GM12878 (cell line): ENCODE measurements around the gene KAZN. TPM values are rescaled to one million over a fixed set of nuclear protein-coding genes. Genes with fewer than 3 reads are reported as not detected.

Experiments used
- ATAC-seq: fragments of 200-7000 bp; cut with Tn5 transposase; 3 replicates; pipeline ENCODE4 v1.9.1; 2020; ENCODE audit warnings: mild to moderate bottlenecking, moderate library complexity
- BruUV-seq: library from RNA; stranded (reverse); fragments of 400-500 nt; replicated peaks from 2 replicates; lab custom pipeline; 2021; lab: Mats Ljungman, UMichigan
- CTCF ChIA-PET: fragments of 300-600 bp; sonication (Branson Sonifier 250); formaldehyde crosslinking; extraction: SDS; loops from one replicate; lab custom pipeline; 2021; ENCODE audit warnings: inconsistent platforms; lab: Yijun Ruan, JAX
- POLR2A ChIA-PET: fragments of 350-600 bp; formaldehyde crosslinking; extraction: SDS; loops from one replicate; lab custom pipeline; 2021; ENCODE audit warnings: inconsistent platforms; lab: Charles Lee
- RAD21 ChIA-PET: fragments of 300-600 bp; sonication (Branson Sonifier 250); formaldehyde crosslinking; loops from one replicate; lab custom pipeline; 2023; ENCODE audit warnings: antibody characterized with exemption; ENCODE audit not compliant: unreplicated experiment; lab: Charles Lee
- SMC1A ChIA-PET: fragments of 300-600 bp; sonication (Branson Sonifier 250); formaldehyde crosslinking; loops from one replicate; lab custom pipeline; 2023; ENCODE audit not compliant: unreplicated experiment, uncharacterized antibody; lab: Charles Lee
- DNase-seq: peaks from one replicate; pipeline ENCODE4 v3.0.0-alpha.2; 2011; ENCODE audit warnings: low read depth, low spot score
- FAIRE-seq: peaks from 3 replicates; lab custom pipeline; 2011; peaks lifted over from hg19 to GRCh38; lab: Jason Lieb, UNC
- H2AFZ ChIP-seq: 2 replicates; pipeline ENCODE4 v1.6.0; 2011; ENCODE audit warnings: low read depth, low read length, control low read depth; ENCODE audit not compliant: control insufficient read depth
- H3K27ac ChIP-seq: 2 replicates; pipeline ENCODE4 v1.5.1; 2011; ENCODE audit warnings: control low read depth; ENCODE audit not compliant: control insufficient read depth, insufficient read depth
- H3K27me3 ChIP-seq, 2 experiments: replicated peaks in 1 of 2; 2 replicates each; pipeline versions ENCODE4 v1.6.0 to v1.6.1; 2011; ENCODE audit warnings: low read length in 1 of 2; ENCODE audit not compliant: control insufficient read depth in 2 of 2, insufficient read depth in 2 of 2
- H3K36me3 ChIP-seq, 2 experiments: 2 replicates each; pipeline ENCODE4 v1.5.1; 2011; ENCODE audit warnings: low read length in 1 of 2; ENCODE audit not compliant: control insufficient read depth in 2 of 2, insufficient read depth in 2 of 2
- H3K4me1 ChIP-seq: 2 replicates; pipeline ENCODE4 v1.6.1; 2011; ENCODE audit warnings: mild to moderate bottlenecking, low read length, moderate library complexity, mixed read lengths; ENCODE audit not compliant: control insufficient read depth, insufficient read depth
- H3K4me2 ChIP-seq: 2 replicates; pipeline ENCODE4 v1.6.0; 2011; ENCODE audit warnings: control low read depth; ENCODE audit not compliant: control insufficient read depth, insufficient read depth
- H3K4me3 ChIP-seq: fragments of 200-600 bp; sonication (generic); 2 replicates; pipeline ENCODE4 v1.5.1; 2016
- H3K79me2 ChIP-seq: 2 replicates; pipeline ENCODE4 v1.6.0; 2011; ENCODE audit warnings: low read length; ENCODE audit not compliant: control insufficient read depth, insufficient read depth
- H3K9ac ChIP-seq: 2 replicates; pipeline ENCODE4 v1.8.0; 2011; ENCODE audit warnings: low read length, control low read depth, mixed read lengths; ENCODE audit not compliant: control insufficient read depth, insufficient read depth
- H3K9me3 ChIP-seq: replicated peaks from 3 replicates; pipeline ENCODE4 v1.5.1; 2011; ENCODE audit warnings: mild to moderate bottlenecking, low read length; ENCODE audit not compliant: control insufficient read depth, insufficient read depth
- H4K20me1 ChIP-seq: 2 replicates; pipeline ENCODE4 v1.6.0; 2011; ENCODE audit not compliant: control insufficient read depth, insufficient read depth
- CBX3 ChIP-seq: fragments of 200-600 bp; sonication (generic); IDR thresholded peaks from 2 replicates; pipeline ENCODE4 v1.6.1; 2016; ENCODE audit warnings: low read depth, borderline replicate concordance
- CHD4 ChIP-seq: fragments of 200-600 bp; sonication (generic); IDR thresholded peaks from 2 replicates; pipeline ENCODE4 v1.6.1; 2016; ENCODE audit warnings: mild to moderate bottlenecking
- E2F8 ChIP-seq: fragments of 450-650 bp; IDR thresholded peaks from 2 replicates; pipeline ENCODE4 v1.6.1; 2018; ENCODE audit warnings: mild to moderate bottlenecking, low read depth, moderate library complexity; ENCODE audit not compliant: partially characterized antibody
- E4F1 ChIP-seq: fragments of 450-650 bp; IDR thresholded peaks from 2 replicates; pipeline ENCODE4 v1.6.1; 2018; ENCODE audit warnings: borderline replicate concordance, mild to moderate bottlenecking; ENCODE audit not compliant: partially characterized antibody
- HCFC1 ChIP-seq: fragments of 150-350 bp; IDR thresholded peaks from 2 replicates; pipeline ENCODE4 v1.6.1; 2014; ENCODE audit warnings: low read length
- IRF4 ChIP-seq: IDR thresholded peaks from 2 replicates; pipeline ENCODE4 v1.6.1; 2011; ENCODE audit warnings: low read depth, low read length
- NFIC ChIP-seq: IDR thresholded peaks from 2 replicates; pipeline ENCODE4 v1.6.1; 2012; ENCODE audit warnings: low read depth, mild to moderate bottlenecking, inconsistent platforms, low read length, moderate library complexity
- RAD51 ChIP-seq: fragments of 450-650 bp; IDR thresholded peaks from 2 replicates; pipeline ENCODE4 v1.6.1; 2016; ENCODE audit warnings: moderate library complexity, mild to moderate bottlenecking, inconsistent platforms
- STAT1 ChIP-seq: fragments of 450-650 bp; conservative IDR thresholded peaks from 2 replicates; pipeline ENCODE4 v1.6.1; 2014; ENCODE audit warnings: antibody characterized with exemption, mild to moderate bottlenecking
- WRNIP1 ChIP-seq: IDR thresholded peaks from 2 replicates; pipeline ENCODE4 v1.6.1; 2011; ENCODE audit warnings: low read depth, low read length, improper control_type of control experiment, borderline replicate concordance
- YBX1 ChIP-seq: fragments of 450-650 bp; IDR thresholded peaks from 2 replicates; pipeline ENCODE4 v1.6.1; 2016; ENCODE audit warnings: antibody characterized with exemption
- ZBTB4 ChIP-seq: fragments of 450-650 bp; formaldehyde crosslinking; IDR thresholded peaks from 2 replicates; pipeline ENCODE4 v1.4.0; 2022; ENCODE audit warnings: mild to moderate bottlenecking, moderate library complexity
- WGBS: methylation state at CpG from one replicate; pipeline ENCODE4 v1.1.6; 2016; ENCODE audit warnings: low lambda C conversion rate; ENCODE audit not compliant: insufficient replicate concordance, insufficient coverage; ENCODE audit errors: missing lambda C conversion rate; 5-methylcytosine and 5-hydroxymethylcytosine counted together
- in situ Hi-C: fragments of 300-500 bp; cut with MboI; formaldehyde crosslinking; loops from 9 replicates; pipeline ENCODE4 v1.14.3; 2018; ENCODE audit warnings: mixed read lengths
- intact Hi-C: fragments of 100-400 bp; cut with micrococcal nuclease; formaldehyde crosslinking; loops from one replicate; pipeline ENCODE4 v1.14.2; 2022; ENCODE audit not compliant: unreplicated experiment
- polyA plus RNA-seq, 11 experiments: library from polyadenylated mRNA; depleted of rRNA in 4 of 11; unstranded in 6 of 11; stranded (reverse) in 5 of 11; fragments of >200 nt; fragmentation: Nextera tagmentation in 4 of 11; fragmentation: Illumina TruSeq in 1 of 11; extraction: Ambion mirVana in 4 of 11; extraction: Trizol in 1 of 11; gene quantifications; 1 replicate in 1 of 11; 2 replicates in 10 of 11; pipeline versions ENCODE4 v1.2.1 to v1.2.3, GENCODE V29; 2011 to 2016; ENCODE audit warnings: inconsistent platforms in 2 of 11, missing spikeins in 2 of 11, low read depth in 1 of 11
- total RNA-seq, 4 experiments: library from RNA; depleted of rRNA in 3 of 4; stranded (reverse); fragments of >200 nt in 3 of 4; fragmentation: Illumina TruSeq in 1 of 4; extraction: Trizol in 1 of 4; gene quantifications; 2 replicates each; pipeline versions ENCODE4 v1.2.1 to v1.2.3, GENCODE V29; 2013 to 2021
- TF ChIP-seq, protein P1 (sequence below): IDR thresholded peaks from 2 replicates; pipeline ENCODE4 v1.6.1; 2011; ENCODE audit warnings: borderline replicate concordance, low read depth, mild to moderate bottlenecking, moderate library complexity, low read length; ENCODE audit not compliant: insufficient read depth, poor library complexity, severe bottlenecking

Gene KAZN
- total and polyA plus RNA-seq, 10 of the 15 experiments (the other 5 are each of a cell fraction or from before 2014, with no cell fraction given) = 0.72 to 4.0 (median 1.2) TPM

GRCh38 chr1:14614341-14614740, 15.9 kb downstream of the KAZN start (continued):
- TF ChIP-seq ZBTB4 (CRISPR knock-in tag) (no peak), RAD51 (no peak), HCFC1 (no peak), YBX1 (no peak), E4F1 (no peak), WRNIP1 (no peak)

GRCh38 chr1:14615549-14616218, 17.2 kb downstream of the KAZN start:
- no TSS peak for BruUV-seq
- no peaks in the 10 kb centered on the region for H4K20me1 ChIP-seq
- ChIA-PET SMC1A (no interaction called here), CTCF (no interaction called here), POLR2A (no interaction called here), RAD21 (no interaction called here)
- H3K9ac ChIP-seq = no peak overlapping the region
- no peak overlapping the region for H2AFZ ChIP-seq
- H3K9me3 ChIP-seq = no peaks in the 10 kb centered on the region
- H3K4me2 ChIP-seq = no peak overlapping the region
- 46% methylated on average over 12 of the region's 12 CpGs for WGBS
- ATAC-seq (no peak), DNase-seq (no peak), FAIRE-seq (no peak)
- no peaks in the 10 kb centered on the region for H3K79me2 ChIP-seq
- in situ Hi-C loops = no loop called here
- intact Hi-C loops = no loop called here
- no peaks in the 10 kb centered on the region for H3K27me3 ChIP-seq
- no peak overlapping the region for H3K27ac ChIP-seq
- TF ChIP-seq, protein P1, sequence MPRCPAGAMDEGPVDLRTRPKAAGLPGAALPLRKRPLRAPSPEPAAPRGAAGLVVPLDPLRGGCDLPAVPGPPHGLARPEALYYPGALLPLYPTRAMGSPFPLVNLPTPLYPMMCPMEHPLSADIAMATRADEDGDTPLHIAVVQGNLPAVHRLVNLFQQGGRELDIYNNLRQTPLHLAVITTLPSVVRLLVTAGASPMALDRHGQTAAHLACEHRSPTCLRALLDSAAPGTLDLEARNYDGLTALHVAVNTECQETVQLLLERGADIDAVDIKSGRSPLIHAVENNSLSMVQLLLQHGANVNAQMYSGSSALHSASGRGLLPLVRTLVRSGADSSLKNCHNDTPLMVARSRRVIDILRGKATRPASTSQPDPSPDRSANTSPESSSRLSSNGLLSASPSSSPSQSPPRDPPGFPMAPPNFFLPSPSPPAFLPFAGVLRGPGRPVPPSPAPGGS = no peak
- TF ChIP-seq CHD4 (no peak), IRF4 (no peak), E2F8 (no peak), NFIC (no peak), CBX3 (no peak), STAT1 (no peak)
- H3K4me3 ChIP-seq = no peak overlapping the region
- no peaks in the 10 kb centered on the region for H3K4me1 ChIP-seq
- H3K36me3 ChIP-seq = no peaks in the 10 kb centered on the region
